HFF-Myc (cell line): ENCODE results near the gene RASIP1.

Experiments used
- DNase-seq: peaks from one replicate; pipeline ENCODE4 v3.0.0-alpha.2; 2011; ENCODE audit warnings: low read depth; ENCODE audit errors: extremely low read depth
- H3K4me3 ChIP-seq: replicated peaks from 2 replicates; pipeline ENCODE4 v1.5.1; 2011; ENCODE audit warnings: low read depth, mild to moderate bottlenecking, control low read depth, low read length
- CTCF ChIP-seq: IDR thresholded peaks from 2 replicates; pipeline ENCODE4 v1.5.1; 2012; ENCODE audit warnings: mild to moderate bottlenecking, low read depth, low read length, control low read depth; ENCODE audit errors: missing control alignments

RASIP1 gene

GRCh38 chr19:48726556-48726955 is 13.9 kb downstream of the RASIP1 start:
- no peak for TF ChIP-seq CTCF
- no peak for DNase-seq
- H3K4me3 ChIP-seq, result no peak overlapping the region

GRCh38 chr19:48724796-48725753 is 15.3 kb downstream of the RASIP1 start:
- no peak for TF ChIP-seq CTCF
- H3K4me3 ChIP-seq, result no peak overlapping the region
- DNase-seq, result peak; percentile 91

- TF ChIP-seq CTCF, result no peak
- DNase-seq, result no peak
Measured at GRCh38 chr19:48722196-48722708, 18.2 kb downstream of the RASIP1 start.

GRCh38 chr19:48720613-48721296 is 19.7 kb downstream of the RASIP1 start:
- H3K4me3 ChIP-seq, result peak overlapping the region; percentile 56
- no peak for TF ChIP-seq CTCF
- DNase-seq, result peak; percentile 97

More at GRCh38 chr19:48722196-48722708, 18.2 kb downstream of the RASIP1 start:
- no peak overlapping the region for H3K4me3 ChIP-seq

GRCh38 chr19:48720251-48720612 is 20.2 kb downstream of the RASIP1 start:
- no peak for DNase-seq
- TF ChIP-seq CTCF, result no peak
- peak overlapping the region; percentile 56 for H3K4me3 ChIP-seq

GRCh38 chr19:48719263-48720171 is 20.9 kb downstream of the RASIP1 start, which contains the start of gene MAMSTR:
MAMSTR (minus strand) TSS chr19:48719725; CDS start chr19:48719031, 694 bp downstream.
- TF ChIP-seq CTCF, result no peak
- DNase-seq, result no peak
- H3K4me3 ChIP-seq, result peak within 1 kb of the TSS; percentile 56
